Keratinocyte (primary cell): ENCODE results near the gene RESF1. TPM values are rescaled to one million over a fixed set of nuclear protein-coding genes. Genes with fewer than 3 reads are reported as not detected.

Source experiments
- DNase-seq: peaks from one replicate; pipeline ENCODE4 v3.0.0-alpha.2; 2011; ENCODE audit warnings: low read depth, missing footprints, low spot score
- FAIRE-seq: peaks from 2 replicates; lab custom pipeline; 2011; peaks lifted over from hg19 to GRCh38; lab: Jason Lieb, UNC
- H2AFZ ChIP-seq: 2 replicates; pipeline ENCODE4 v1.6.0; 2012; ENCODE audit warnings: low read length, control low read depth, inconsistent platforms; ENCODE audit not compliant: control insufficient read depth
- H3K27ac ChIP-seq: 2 replicates; pipeline ENCODE4 v1.5.1; 2011; ENCODE audit warnings: low read length; ENCODE audit not compliant: control insufficient read depth, insufficient read depth
- H3K27me3 ChIP-seq: 3 replicates; pipeline ENCODE4 v1.6.0; 2011; ENCODE audit warnings: low read length; ENCODE audit not compliant: control insufficient read depth, insufficient read depth; ENCODE audit errors: extremely low read depth
- H3K36me3 ChIP-seq, 2 experiments: 2 replicates in 1 of 2; 3 replicates in 1 of 2; pipeline ENCODE4 v1.5.1; 2011; ENCODE audit warnings: low read length in 2 of 2, mild to moderate bottlenecking in 1 of 2; ENCODE audit not compliant: control insufficient read depth in 2 of 2, insufficient read depth in 2 of 2; ENCODE audit errors: extremely low read depth in 1 of 2
- H3K4me1 ChIP-seq: 3 replicates; pipeline ENCODE4 v1.5.1; 2011; ENCODE audit warnings: low read length; ENCODE audit not compliant: control insufficient read depth, insufficient read depth; ENCODE audit errors: extremely low read depth
- H3K4me2 ChIP-seq: 3 replicates; pipeline ENCODE4 v1.6.0; 2011; ENCODE audit warnings: low read depth, low read length; ENCODE audit not compliant: control insufficient read depth, insufficient read depth; ENCODE audit errors: extremely low read depth
- H3K4me3 ChIP-seq, 3 experiments: fragments of 200-600 bp in 1 of 3; sonication (generic) in 1 of 3; 2 replicates in 2 of 3; 3 replicates in 1 of 3; pipeline ENCODE4 v1.5.1; 2011 to 2016; ENCODE audit warnings: low read length in 3 of 3, mild to moderate bottlenecking in 3 of 3, control low read depth in 2 of 3, inconsistent platforms in 1 of 3, low read depth in 1 of 3, mixed read lengths in 1 of 3, mixed run types in 1 of 3, moderate library complexity in 1 of 3; ENCODE audit not compliant: control insufficient read depth in 2 of 3, insufficient read depth in 2 of 3; ENCODE audit errors: extremely low read depth in 1 of 3
- H3K79me2 ChIP-seq: 2 replicates; pipeline ENCODE4 v1.6.0; 2012; ENCODE audit warnings: low read length; ENCODE audit not compliant: control insufficient read depth, insufficient read depth
- H3K9ac ChIP-seq: 3 replicates; pipeline ENCODE4 v1.6.0; 2011; ENCODE audit warnings: low read length; ENCODE audit not compliant: control insufficient read depth, insufficient read depth; ENCODE audit errors: extremely low read depth
- H3K9me1 ChIP-seq: 3 replicates; pipeline ENCODE4 v1.6.0; 2011; ENCODE audit warnings: low read length; ENCODE audit not compliant: control insufficient read depth, insufficient read depth; ENCODE audit errors: extremely low read depth
- H3K9me3 ChIP-seq: 2 replicates; pipeline ENCODE4 v1.5.1; 2012; ENCODE audit warnings: low read depth, low read length; ENCODE audit not compliant: control insufficient read depth
- H4K20me1 ChIP-seq: 3 replicates; pipeline ENCODE4 v1.6.0; 2011; ENCODE audit warnings: low read length; ENCODE audit not compliant: control insufficient read depth, insufficient read depth; ENCODE audit errors: extremely low read depth
- EZH2 ChIP-seq: IDR thresholded peaks from one replicate; pipeline ENCODE4 v1.6.1; 2012; ENCODE audit warnings: inconsistent platforms, mild to moderate bottlenecking, low read length, moderate library complexity
- dilution Hi-C: fragments of 300-500 bp; cut with MboI; formaldehyde crosslinking; loops from one replicate; pipeline ENCODE4 v1.7.0; 2020; ENCODE audit warnings: low sequenced_read_pairs; ENCODE audit not compliant: extremely low pct_ligation_motif_present
- polyA plus RNA-seq, 5 experiments: library from polyadenylated mRNA; depleted of rRNA in 3 of 5; stranded (reverse) in 3 of 5; stranded (forward) in 1 of 5; unstranded in 1 of 5; fragments of >200 nt; gene quantifications; 1 replicate in 1 of 5; 2 replicates in 3 of 5; 3 replicates in 1 of 5; pipeline versions ENCODE4 v1.2.1 to v1.2.3, GENCODE V29; 2011 to 2012; ENCODE audit warnings: missing spikeins in 2 of 5, low read depth in 1 of 5, low replicate concordance in 1 of 5
- TF ChIP-seq, protein P1 (sequence below), 3 experiments: IDR thresholded peaks in 1 of 3; conservative IDR thresholded peaks in 1 of 3; optimal IDR thresholded peaks in 1 of 3; 2 replicates in 2 of 3; 3 replicates in 1 of 3; pipeline versions ENCODE3 to v1.5.1; 2011; ENCODE audit warnings: low read length in 3 of 3, mild to moderate bottlenecking in 3 of 3, moderate library complexity in 2 of 3, control low read depth in 1 of 3, inconsistent platforms in 1 of 3; ENCODE audit not compliant: insufficient read depth in 2 of 3; ENCODE audit errors: extremely low read depth in 1 of 3

The RESF1 gene
- polyA plus RNA-seq, 1 donor (not counting 4 experiments of a cell fraction or from before 2014, with no cell fraction given), result 19.7 TPM

DNA sequence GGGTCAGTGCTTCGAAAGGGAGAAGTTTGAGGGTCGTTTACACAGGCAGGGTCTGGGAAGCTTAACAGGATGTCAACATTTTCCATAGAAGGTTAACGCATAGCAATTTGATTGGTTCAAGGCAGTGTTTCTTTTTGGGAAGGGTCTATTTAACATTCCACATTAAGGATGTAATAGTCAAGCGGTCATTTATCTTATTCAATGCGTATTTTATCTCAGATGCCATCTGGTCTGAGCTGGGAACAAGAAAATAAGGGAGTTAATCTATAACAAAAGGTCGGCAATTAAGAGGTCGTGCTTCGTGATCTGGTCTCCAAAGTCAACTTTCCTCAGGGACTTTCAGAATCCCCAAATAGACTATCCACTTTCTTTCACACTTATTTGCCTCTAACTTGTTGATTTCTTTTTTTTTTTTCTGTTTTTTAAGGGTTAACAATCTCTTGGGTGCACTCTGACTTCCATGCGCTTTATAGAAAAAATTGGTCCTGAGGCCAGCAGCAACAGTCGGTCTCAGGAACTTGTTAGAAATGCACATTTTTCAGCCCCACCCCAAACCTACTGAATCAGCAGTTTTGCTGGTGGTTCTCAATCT, 550 bp upstream of the RESF1 start:
- Histone ChIP-seq H3K9me3 (no peaks in the 10 kb centered on the region), H3K9me1 (no peaks in the 10 kb centered on the region), H4K20me1 (no peaks in the 10 kb centered on the region), H3K4me3 (peak overlapping the region; percentile 62 to 92 (median 92)), H3K27me3 (no peaks in the 10 kb centered on the region), H2AFZ (peak overlapping the region; percentile 91), H3K79me2 (peaks cover 17% of the 10 kb centered on the region), H3K4me2 (peak overlapping the region; percentile 77), H3K9ac (peak overlapping the region; percentile 85), H3K27ac (peak overlapping the region; percentile 86), H3K36me3 (no peaks in the 10 kb centered on the region), H3K4me1 (peaks cover 16% of the 10 kb centered on the region)
- no peak for DNase-seq
- no peak for FAIRE-seq
- dilution Hi-C loops, result no loop called here
- TF ChIP-seq, protein P1, sequence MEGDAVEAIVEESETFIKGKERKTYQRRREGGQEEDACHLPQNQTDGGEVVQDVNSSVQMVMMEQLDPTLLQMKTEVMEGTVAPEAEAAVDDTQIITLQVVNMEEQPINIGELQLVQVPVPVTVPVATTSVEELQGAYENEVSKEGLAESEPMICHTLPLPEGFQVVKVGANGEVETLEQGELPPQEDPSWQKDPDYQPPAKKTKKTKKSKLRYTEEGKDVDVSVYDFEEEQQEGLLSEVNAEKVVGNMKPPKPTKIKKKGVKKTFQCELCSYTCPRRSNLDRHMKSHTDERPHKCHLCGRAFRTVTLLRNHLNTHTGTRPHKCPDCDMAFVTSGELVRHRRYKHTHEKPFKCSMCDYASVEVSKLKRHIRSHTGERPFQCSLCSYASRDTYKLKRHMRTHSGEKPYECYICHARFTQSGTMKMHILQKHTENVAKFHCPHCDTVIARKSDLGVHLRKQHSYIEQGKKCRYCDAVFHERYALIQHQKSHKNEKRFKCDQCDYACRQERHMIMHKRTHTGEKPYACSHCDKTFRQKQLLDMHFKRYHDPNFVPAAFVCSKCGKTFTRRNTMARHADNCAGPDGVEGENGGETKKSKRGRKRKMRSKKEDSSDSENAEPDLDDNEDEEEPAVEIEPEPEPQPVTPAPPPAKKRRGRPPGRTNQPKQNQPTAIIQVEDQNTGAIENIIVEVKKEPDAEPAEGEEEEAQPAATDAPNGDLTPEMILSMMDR (optimal IDR thresholded peaks at IDR 0.05 in 1 of 3, IDR thresholded peaks at IDR 0.05 in 1 of 3, conservative IDR thresholded peaks at IDR 0.05 in 1 of 3; ENCODE audit: extremely low read depth in 1 of 3, insufficient read depth in 2 of 3, low read length in 3 of 3), result no peak
- TF ChIP-seq EZH2, result no peak

DNA sequence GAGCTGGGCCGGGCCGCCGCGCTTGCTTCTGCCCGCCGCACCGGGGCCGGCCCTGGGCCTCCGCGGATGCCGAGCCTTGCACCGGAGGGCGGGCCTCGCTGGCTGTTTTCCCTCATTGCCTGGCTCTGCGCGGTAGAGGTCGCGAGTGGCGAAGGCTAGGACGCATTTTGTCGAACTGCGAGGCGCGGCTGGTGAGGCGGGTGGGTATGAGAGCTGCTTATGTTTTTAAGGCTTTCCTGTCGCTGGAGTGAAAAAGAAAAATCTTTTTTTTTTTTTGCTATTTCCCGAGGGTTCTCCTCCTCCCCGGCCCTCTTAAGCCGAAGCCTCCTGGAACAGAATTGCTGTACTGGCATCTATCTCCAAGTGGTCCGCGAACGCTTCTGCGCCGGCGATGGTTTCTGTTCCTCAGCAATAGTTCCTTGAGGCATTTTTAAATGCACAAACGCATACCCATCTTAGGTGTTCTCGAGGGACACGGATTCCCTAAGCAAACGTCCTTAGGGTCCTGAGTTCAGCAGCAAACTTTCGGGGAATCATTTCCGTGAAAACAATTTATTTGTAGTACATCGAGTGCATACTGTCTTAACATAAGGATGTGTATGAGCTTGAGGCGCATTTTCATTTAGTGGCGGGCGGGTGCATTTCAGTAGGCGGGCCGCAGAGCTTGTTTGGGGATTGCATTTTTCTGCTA, 631 bp downstream of the RESF1 start:
- FAIRE-seq (peak; percentile 5), DNase-seq (no peak)
- peak overlapping the region; percentile 85 for H3K9ac ChIP-seq
- peaks cover 28% of the 10 kb centered on the region for H3K79me2 ChIP-seq
- dilution Hi-C loops, result no loop called here
- H3K4me2 ChIP-seq, result peak overlapping the region; percentile 88
- no peaks in the 10 kb centered on the region for H3K9me3 ChIP-seq
- H3K4me1 ChIP-seq, result peaks cover 16% of the 10 kb centered on the region
- no peak for TF ChIP-seq EZH2
- TF ChIP-seq, protein P1 (optimal IDR thresholded peaks at IDR 0.05 in 1 of 3, IDR thresholded peaks at IDR 0.05 in 1 of 3, conservative IDR thresholded peaks at IDR 0.05 in 1 of 3; ENCODE audit: extremely low read depth in 1 of 3, insufficient read depth in 2 of 3, low read length in 3 of 3), result peak in 1 of 3 experiments; percentile 59
- no peaks in the 10 kb centered on the region for H3K9me1 ChIP-seq
- no peaks in the 10 kb centered on the region for H4K20me1 ChIP-seq
- H3K4me3 ChIP-seq, result peak overlapping the region; percentile 62 to 92 (median 92)
- H2AFZ ChIP-seq, result peak overlapping the region; percentile 90
- H3K36me3 ChIP-seq, result peaks cover 0 to under 1% of the 10 kb centered on the region in 2 experiments
- no peaks in the 10 kb centered on the region for H3K27me3 ChIP-seq
- peak overlapping the region; percentile 86 for H3K27ac ChIP-seq
